EL (cell line): ENCODE measurements around the gene OSBPL9.

Source experiments
- DNase-seq: peaks from one replicate; pipeline ENCODE4 v3.0.0-alpha.2; 2016

The OSBPL9 gene

GRCh38 chr1:51741121-51741681 lies 124.3 kb downstream of the OSBPL9 start:
- no peak for DNase-seq

GRCh38 chr1:51744506-51745303 lies 127.8 kb downstream of the OSBPL9 start:
- no peak for DNase-seq

- no peak for DNase-seq
Measured at GRCh38 chr1:51745304-51745570, 128.3 kb downstream of the OSBPL9 start.

- no peak for DNase-seq
Measured at GRCh38 chr1:51749151-51749550, 132.3 kb downstream of the OSBPL9 start.

DNA sequence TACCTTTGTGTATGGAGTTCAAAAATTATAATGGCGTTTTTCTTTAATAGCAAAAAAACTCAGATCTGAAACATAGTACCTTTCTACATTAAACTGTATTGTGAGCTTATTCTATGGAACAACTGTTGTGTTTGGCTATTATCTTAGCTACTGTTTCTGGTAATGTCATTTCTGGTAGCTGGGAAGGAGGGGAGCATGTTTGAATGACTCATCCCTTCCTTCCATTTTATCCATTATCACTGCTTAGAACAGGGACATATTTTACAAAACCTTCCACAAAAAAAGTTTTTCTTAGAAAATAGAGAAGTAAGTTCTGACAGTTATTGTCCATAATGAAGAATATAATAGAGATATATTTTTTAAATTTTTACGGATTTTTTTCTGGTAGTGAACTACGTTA lies 133.3 kb downstream of the OSBPL9 start:
- peak; percentile 33 for DNase-seq

DNA sequence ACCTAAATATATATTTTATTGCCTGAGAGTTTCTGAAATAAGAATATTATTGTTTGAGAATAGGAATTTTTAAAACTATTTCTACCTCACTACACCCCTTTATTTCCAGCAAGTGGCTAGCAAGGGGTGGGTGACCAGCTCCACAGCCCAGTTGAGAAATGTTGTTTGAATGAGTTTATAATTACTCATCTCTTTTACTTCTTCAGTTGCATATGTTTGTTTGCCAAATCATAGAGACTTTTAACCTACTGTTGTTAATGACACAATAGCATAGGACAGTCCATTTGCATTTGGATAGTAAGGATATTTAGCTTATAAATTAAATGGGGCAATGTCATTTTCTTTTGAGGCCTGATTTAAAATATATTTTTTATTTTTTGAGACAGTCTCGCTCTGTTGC lies 133.8 kb downstream of the OSBPL9 start:
- peak; percentile 33 for DNase-seq

DNA sequence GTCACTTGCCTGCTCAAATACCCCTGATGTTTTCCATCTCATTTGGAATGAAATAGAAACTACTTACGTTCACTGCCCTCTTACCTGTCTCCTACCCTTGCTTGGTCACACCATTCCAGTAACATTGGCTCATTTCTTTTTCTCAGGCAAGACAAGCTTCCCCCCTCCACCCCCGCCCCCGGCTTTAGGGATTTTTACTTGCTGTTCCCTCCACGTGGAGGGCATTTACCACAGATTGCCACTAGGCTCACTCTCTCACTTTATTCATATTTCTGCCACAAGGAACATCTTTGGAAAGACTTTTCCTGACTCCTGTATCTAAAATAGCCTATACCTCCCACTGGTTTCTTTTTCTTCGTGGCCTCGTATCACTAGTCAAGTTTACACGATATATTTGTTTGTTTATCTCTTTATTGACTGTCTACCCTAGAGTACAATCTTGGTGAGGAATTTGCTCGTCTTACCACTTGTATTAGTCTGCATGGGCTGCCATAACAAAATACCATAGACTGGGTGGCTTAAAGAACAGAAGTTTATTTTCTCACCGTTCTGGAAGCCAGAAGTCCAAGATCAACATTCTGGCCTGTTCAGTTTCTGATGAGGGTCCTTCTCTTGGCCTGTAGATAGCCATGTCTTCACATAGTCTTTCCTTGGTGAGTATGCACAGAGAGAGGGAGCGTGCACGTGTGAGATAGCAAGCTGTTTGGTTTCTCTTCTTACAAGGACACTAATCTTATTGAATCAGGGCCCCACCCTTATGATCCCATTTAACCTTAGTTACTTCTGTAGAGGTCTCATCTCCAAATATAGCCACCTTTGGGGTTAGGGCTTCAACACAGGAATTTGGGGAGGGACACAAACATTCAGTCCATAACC lies 135.4 kb downstream of the OSBPL9 start:
- DNase-seq, result no peak

- no peak for DNase-seq
Measured at GRCh38 chr1:51753969-51754368, 137.1 kb downstream of the OSBPL9 start.

- DNase-seq, result no peak
Measured at GRCh38 chr1:51754666-51755065, 137.8 kb downstream of the OSBPL9 start.

GRCh38 chr1:51755437-51755836 lies 138.5 kb downstream of the OSBPL9 start:
- no peak for DNase-seq

GRCh38 chr1:51756290-51756689 lies 139.4 kb downstream of the OSBPL9 start:
- DNase-seq, result no peak

- DNase-seq, result no peak
Measured at GRCh38 chr1:51758310-51758709, 141.4 kb downstream of the OSBPL9 start.

DNA sequence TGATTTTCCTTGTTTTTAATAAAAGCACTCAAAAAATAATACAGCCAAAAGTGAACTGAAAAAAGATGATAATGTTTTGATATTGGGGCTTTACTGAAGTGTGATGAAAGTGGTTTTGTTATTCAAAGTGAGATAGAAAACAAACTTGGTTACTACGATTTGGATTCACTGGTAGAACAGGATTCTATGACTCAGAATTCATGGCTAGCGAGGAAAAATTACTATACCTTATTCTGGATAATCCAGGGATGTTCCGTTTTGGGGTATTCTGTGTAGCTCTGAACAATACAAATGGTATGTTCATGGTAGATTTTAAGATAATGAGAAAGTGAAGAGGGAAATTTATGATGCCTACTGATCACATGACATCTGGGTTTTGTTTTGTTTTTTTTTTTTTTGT lies 144.0 kb downstream of the OSBPL9 start:
- peak; percentile 25 for DNase-seq

GRCh38 chr1:51761351-51761750 lies 144.5 kb downstream of the OSBPL9 start:
- no peak for DNase-seq

- DNase-seq, result peak; percentile 61
Measured at GRCh38 chr1:51768971-51769588, 152.2 kb downstream of the OSBPL9 start.

DNA sequence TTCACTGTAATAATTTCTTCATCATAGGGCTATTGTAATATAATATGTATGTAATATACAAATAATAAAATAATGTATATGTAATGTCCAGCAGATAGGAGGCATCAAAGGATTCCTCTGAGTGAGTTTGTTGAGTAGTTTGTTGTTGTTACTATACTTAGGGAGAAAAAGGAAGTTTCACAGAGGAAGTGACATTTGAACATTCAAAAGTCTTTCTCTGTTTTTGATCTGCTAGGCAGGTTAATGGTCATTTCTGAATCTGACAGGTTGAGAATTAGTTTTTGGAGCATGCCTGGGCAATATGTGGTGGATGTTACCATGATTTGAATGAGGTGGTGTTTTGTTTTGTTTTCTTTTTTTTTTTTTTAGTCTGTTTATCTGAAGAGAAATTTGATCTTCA lies 159.5 kb downstream of the OSBPL9 start:
- DNase-seq, result no peak

- DNase-seq, result no peak
Measured at GRCh38 chr1:51780927-51781326, 164.0 kb downstream of the OSBPL9 start.

GRCh38 chr1:51784997-51785421 lies 168.1 kb downstream of the OSBPL9 start:
- DNase-seq, result no peak

DNA sequence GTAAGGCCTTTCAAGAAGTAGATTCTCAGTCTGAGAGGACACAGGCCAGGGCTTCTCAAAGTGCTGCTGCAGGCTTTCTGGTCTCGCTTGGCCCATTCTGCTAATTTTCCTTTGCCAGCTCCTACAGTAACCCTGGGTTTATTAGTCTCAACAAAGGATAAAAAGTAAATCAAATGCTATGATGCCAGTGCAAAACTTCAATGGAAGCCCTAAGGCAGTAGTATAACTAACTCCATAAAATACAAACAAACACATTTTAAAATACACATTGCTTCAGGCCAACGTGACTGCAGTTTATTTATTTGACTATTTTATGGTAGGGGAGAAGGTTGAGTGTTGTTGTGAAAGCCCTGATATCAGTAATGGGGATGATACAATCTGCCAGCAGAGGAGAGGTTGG lies 172.0 kb downstream of the OSBPL9 start:
- no peak for DNase-seq

GRCh38 chr1:51789342-51789741 lies 172.4 kb downstream of the OSBPL9 start:
- DNase-seq, result no peak

DNA sequence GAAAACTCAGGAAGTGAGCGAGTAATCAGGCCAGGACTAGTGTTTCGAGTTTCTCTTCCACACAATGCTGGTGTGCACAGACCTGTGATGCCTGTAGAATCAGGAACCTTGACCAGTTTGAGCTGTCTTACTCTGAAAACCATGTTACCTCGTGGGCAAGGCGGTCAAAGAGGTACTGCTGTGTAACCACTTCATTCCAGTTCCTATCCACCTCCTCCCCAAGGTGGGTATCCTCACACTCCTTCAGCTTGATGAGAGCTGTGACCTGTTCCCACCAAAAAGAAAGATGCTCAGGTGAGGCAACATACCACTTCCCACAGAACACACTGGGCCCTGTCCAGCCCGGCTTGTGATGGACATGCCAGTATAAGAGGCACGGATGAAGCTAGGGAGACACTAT lies 173.5 kb downstream of the OSBPL9 start:
- DNase-seq, result no peak

DNA sequence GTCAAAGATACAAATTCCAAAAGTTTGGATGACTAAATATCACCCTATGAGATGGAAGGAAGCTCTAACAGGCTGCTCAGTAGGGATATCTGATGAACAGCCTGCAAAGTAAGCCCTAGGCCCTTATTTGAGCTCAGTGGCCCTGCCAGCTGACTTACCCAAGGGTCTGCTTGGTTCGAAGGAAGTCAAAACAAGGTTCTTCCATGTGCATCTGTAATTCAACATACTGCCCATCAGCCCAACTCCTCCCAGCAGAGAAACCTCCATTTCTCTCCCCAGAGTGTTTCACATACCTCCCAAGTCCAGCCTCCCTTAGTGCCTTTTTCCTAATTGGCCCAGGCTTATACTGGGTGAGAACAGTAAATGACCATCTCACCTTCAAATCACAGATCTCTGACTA lies 175.0 kb downstream of the OSBPL9 start:
- DNase-seq, result no peak

- DNase-seq, result peak; percentile 39
Measured at GRCh38 chr1:51792864-51793263, 176.0 kb downstream of the OSBPL9 start.

DNA sequence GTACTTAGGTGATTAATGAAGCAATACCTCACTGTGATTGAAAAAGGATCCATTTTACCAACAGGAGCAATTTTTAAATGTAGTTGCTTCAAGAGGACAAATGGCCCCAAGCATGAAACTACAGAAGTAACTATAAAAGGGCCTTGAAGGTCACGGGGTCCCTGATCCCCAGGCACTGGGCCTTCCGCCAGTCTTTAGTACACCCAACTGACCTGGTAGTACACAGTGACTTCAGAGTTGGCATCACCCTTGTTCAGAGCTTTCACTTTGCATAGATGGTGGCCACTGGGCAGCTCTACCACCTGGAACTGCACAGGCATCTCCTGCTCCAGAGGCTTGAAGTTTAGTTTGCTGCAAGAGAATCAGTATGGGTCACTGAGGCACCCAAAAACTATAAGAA lies 177.4 kb downstream of the OSBPL9 start:
- no peak for DNase-seq
